Activated CD8-positive, alpha-beta T cell treated with anti-CD3 and anti-CD28 coated beads for 36 hours (primary cell): ENCODE results near the gene CST6. TPM values are rescaled to one million over a fixed set of nuclear protein-coding genes. Genes with fewer than 3 reads are reported as not detected.

Source experiments
- ATAC-seq: fragments of 200-7000 bp; cut with Tn5 transposase; one replicate; pipeline ENCODE4 v1.10.0; 2021; ENCODE audit warnings: mild to moderate bottlenecking, moderate library complexity
- CTCF ChIA-PET: fragments of 350-600 bp; sonication (Branson Sonifier 250); formaldehyde crosslinking; loops from one replicate; lab custom pipeline; 2021; ENCODE audit warnings: antibody characterized with exemption; lab: Charles Lee
- POLR2A ChIA-PET: fragments of 350-600 bp; sonication (Branson Sonifier 250); formaldehyde crosslinking; loops from one replicate; lab custom pipeline; 2021; ENCODE audit warnings: antibody characterized with exemption; lab: Charles Lee
- DNase-seq: peaks from one replicate; pipeline ENCODE4 v3.0.0-alpha.2; 2020
- H3K27ac Mint-ChIP-seq: one replicate; pipeline ENCODE4 v1.8.0; 2021; ENCODE audit warnings: mild to moderate bottlenecking, mixed read lengths
- H3K27me3 Mint-ChIP-seq: one replicate; pipeline ENCODE4 v1.8.0; 2021; ENCODE audit warnings: mixed read lengths
- H3K36me3 Mint-ChIP-seq: one replicate; pipeline ENCODE4 v1.8.0; 2021; ENCODE audit warnings: low read depth, mixed read lengths
- H3K4me1 Mint-ChIP-seq: one replicate; pipeline ENCODE4 v1.8.0; 2021; ENCODE audit warnings: low read depth, mixed read lengths
- H3K4me3 Mint-ChIP-seq: one replicate; pipeline ENCODE4 v1.8.0; 2021; ENCODE audit warnings: mild to moderate bottlenecking, moderate library complexity, mixed read lengths
- H3K9me3 Mint-ChIP-seq: one replicate; pipeline ENCODE4 v1.8.0; 2021; ENCODE audit warnings: mixed read lengths
- intact Hi-C: fragments of 100-400 bp; cut with micrococcal nuclease; formaldehyde crosslinking; loops from one replicate; pipeline ENCODE4 v1.10.0; 2022
- total RNA-seq, 2 experiments: library from RNA; stranded (reverse); gene quantifications; one replicate each; pipeline ENCODE4 v1.2.3, GENCODE V29; 2021
- TF ChIP-seq, protein P1 (sequence below): fragments of 200-600 bp; IDR thresholded peaks from one replicate; pipeline ENCODE4 v1.8.0; 2022; ENCODE audit warnings: antibody characterized with exemption, mild to moderate bottlenecking

CST6 gene
- total RNA-seq, 2 experiments from 2014 or later = 0.50 TPM; not detected in 1

- no peaks in the 10 kb centered on the region for H3K36me3 Mint-ChIP-seq
- H3K27ac Mint-ChIP-seq = no peak overlapping the region
- DNase-seq (no peak), ATAC-seq (no peak)
- intact Hi-C loops = no loop called here
- H3K9me3 Mint-ChIP-seq = no peaks in the 10 kb centered on the region
- TF ChIP-seq, protein P1, sequence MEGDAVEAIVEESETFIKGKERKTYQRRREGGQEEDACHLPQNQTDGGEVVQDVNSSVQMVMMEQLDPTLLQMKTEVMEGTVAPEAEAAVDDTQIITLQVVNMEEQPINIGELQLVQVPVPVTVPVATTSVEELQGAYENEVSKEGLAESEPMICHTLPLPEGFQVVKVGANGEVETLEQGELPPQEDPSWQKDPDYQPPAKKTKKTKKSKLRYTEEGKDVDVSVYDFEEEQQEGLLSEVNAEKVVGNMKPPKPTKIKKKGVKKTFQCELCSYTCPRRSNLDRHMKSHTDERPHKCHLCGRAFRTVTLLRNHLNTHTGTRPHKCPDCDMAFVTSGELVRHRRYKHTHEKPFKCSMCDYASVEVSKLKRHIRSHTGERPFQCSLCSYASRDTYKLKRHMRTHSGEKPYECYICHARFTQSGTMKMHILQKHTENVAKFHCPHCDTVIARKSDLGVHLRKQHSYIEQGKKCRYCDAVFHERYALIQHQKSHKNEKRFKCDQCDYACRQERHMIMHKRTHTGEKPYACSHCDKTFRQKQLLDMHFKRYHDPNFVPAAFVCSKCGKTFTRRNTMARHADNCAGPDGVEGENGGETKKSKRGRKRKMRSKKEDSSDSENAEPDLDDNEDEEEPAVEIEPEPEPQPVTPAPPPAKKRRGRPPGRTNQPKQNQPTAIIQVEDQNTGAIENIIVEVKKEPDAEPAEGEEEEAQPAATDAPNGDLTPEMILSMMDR = no peak
- H3K4me1 Mint-ChIP-seq = peaks cover 16% of the 10 kb centered on the region
- no peak overlapping the region for H3K4me3 Mint-ChIP-seq
- peaks cover 14% of the 10 kb centered on the region for H3K27me3 Mint-ChIP-seq
- ChIA-PET CTCF (interaction anchor here (1.5 kb wide), 1 partner anchor 28 kb away, joined by 6 read pairs; no protein-coding TSS in a partner anchor), POLR2A (no interaction called here)
These were observed 5.0 kb downstream of the CST6 start for GRCh38 chr11:66016793-66017177.

- H3K4me1 Mint-ChIP-seq = peaks cover 16% of the 10 kb centered on the region
- no peak overlapping the region for H3K27ac Mint-ChIP-seq
- CTCF ChIA-PET = interaction anchor here (1.1 kb wide), 1 partner anchor 28 kb away, joined by 5 read pairs; no protein-coding TSS in a partner anchor
- ATAC-seq (no peak), DNase-seq (no peak)
- intact Hi-C loops = no loop called here
- H3K36me3 Mint-ChIP-seq = no peaks in the 10 kb centered on the region
- no peaks in the 10 kb centered on the region for H3K9me3 Mint-ChIP-seq
- POLR2A ChIA-PET = interaction anchor here (1.3 kb wide), 1 partner anchor 8 kb away, joined by 3 read pairs; no protein-coding TSS in a partner anchor
- H3K27me3 Mint-ChIP-seq = peaks cover 10% of the 10 kb centered on the region
- TF ChIP-seq, protein P1 = no peak
- H3K4me3 Mint-ChIP-seq = no peak overlapping the region
These were observed 5.5 kb downstream of the CST6 start for GRCh38 chr11:66017321-66017720.

DNA sequence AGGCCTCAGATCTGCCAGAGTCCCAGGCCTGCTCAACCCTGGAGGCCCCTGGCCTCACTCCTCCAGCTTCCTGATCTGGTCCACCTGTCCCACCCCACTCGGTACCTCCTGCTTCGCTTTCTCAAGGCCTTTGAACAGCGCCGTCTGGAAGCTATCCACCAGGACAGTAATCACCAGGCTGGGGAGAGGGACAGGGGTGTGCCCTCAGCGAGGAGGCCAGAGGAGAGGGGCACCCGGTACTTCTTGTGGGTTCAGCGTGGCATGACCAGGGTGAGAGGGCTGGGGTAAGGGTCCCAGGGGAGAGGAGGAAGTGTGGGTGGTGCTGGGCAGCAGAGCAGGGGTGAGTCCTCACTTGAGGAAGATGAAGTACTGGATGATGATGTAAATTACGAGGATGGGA lies 8.4 kb downstream of the CST6 start:
- CTCF ChIA-PET = interaction anchor here (1.6 kb wide), 1 partner anchor 25 kb away, joined by 4 read pairs; no protein-coding TSS in a partner anchor
- intact Hi-C loops = no loop called here
- POLR2A ChIA-PET = interaction anchor here (1.1 kb wide), 1 partner anchor 13 kb away, joined by 3 read pairs; no protein-coding TSS in a partner anchor
- Mint-ChIP-seq H3K9me3 (no peaks in the 10 kb centered on the region), H3K27ac (no peak overlapping the region), H3K36me3 (no peaks in the 10 kb centered on the region), H3K4me3 (no peak overlapping the region), H3K27me3 (peaks cover 8% of the 10 kb centered on the region), H3K4me1 (peaks cover 21% of the 10 kb centered on the region)
- TF ChIP-seq, protein P1 = no peak
- no peak for ATAC-seq
- DNase-seq = no peak

DNA sequence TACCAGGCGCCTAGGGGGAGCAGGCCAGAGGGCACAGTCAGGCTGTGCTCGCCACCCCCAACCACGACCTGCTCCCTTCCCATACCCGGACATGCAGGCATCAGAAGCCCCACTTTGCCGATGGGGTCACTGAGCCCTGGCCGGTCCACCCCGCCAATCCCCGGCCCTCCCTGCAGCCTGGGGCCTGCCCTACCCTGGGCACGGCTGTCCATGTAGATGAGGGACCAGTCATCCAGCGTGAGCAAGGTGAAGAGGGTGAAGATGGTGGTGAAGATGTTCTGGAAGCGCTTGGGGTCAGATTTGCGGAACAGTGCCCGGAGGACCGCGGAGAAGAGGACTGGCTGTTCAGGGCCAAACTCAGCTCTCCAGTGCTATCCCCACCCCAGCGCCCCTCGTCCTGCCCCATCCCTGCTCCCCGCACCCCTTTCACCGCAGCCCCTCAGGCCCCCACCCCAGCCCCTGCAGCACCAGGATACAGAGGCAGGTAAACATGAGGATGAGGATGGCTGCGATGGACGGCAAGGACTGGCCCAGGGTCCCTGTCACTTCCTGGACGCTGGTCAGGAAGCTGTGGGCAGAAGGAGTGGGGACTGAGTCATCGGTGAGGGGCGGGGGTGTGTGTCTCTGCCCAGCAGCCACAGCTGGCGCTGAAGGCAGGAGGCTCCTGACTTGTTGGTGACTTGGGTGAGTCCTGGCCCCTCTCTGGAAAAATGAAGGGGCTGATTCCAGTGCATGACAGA lies 9.0 kb downstream of the CST6 start:
- Mint-ChIP-seq H3K9me3 (no peaks in the 10 kb centered on the region), H3K4me3 (no peak overlapping the region), H3K36me3 (no peaks in the 10 kb centered on the region), H3K27me3 (peaks cover 8% of the 10 kb centered on the region), H3K27ac (no peak overlapping the region), H3K4me1 (peaks cover 21% of the 10 kb centered on the region)
- intact Hi-C loops = no loop called here
- DNase-seq = peak; percentile 52
- ATAC-seq = no peak
- TF ChIP-seq, protein P1 = no peak
- POLR2A ChIA-PET = interaction anchor here (1.1 kb wide), 1 partner anchor 13 kb away, joined by 3 read pairs; no protein-coding TSS in a partner anchor
- CTCF ChIA-PET = interaction anchor here (1.7 to 3.0 kb wide), 2 partner anchors 21 to 24 kb away, joined by 5 to 39 read pairs; no protein-coding TSS in a partner anchor
